Measurements from ENCODE around the gene PRKAG1. TPM values are rescaled to one million over a fixed set of nuclear protein-coding genes. Genes with fewer than 3 reads are reported as not detected.
A peak's percentile ranks its signal among the peaks of the same experiment; 100 is the strongest.

PRKAG1 gene
- total RNA-seq, 2 experiments from 2014 or later, result 58.9 to 66.0 TPM

GRCh38 chr12:49055092-49055491, 36.5 kb upstream of the PRKAG1 start:
- Mint-ChIP-seq H3K4me1 (peaks cover 42% of the 10 kb centered on the region), H3K9me3 (ENCODE audit: low read depth) (no peaks in the 10 kb centered on the region), H3K27ac (no peak overlapping the region), H3K4me3 (no peak overlapping the region), H3K36me3 (peaks cover 39% of the 10 kb centered on the region), H3K27me3 (no peaks in the 10 kb centered on the region)
- DNase-seq (no peak), ATAC-seq (no peak)
- CTCF ChIA-PET, result interaction anchor here (0.6 to 2.7 kb wide), 8 partner anchors 9 to 75 kb away, joined by 3 to 15 read pairs (median 6); partner anchors contain the start of gene RHEBL1

- Mint-ChIP-seq H3K27me3 (no peaks in the 10 kb centered on the region), H3K27ac (no peak overlapping the region), H3K36me3 (peaks cover 39% of the 10 kb centered on the region), H3K4me3 (no peak overlapping the region), H3K4me1 (peaks cover 42% of the 10 kb centered on the region), H3K9me3 (ENCODE audit: low read depth) (no peaks in the 10 kb centered on the region)
- DNase-seq (no peak), ATAC-seq (no peak)
- CTCF ChIA-PET, result interaction anchor here (1.5 to 2.7 kb wide), 3 partner anchors 9 to 11 kb away, joined by 6 to 15 read pairs (median 10); no protein-coding TSS in a partner anchor
These were observed 35.9 kb upstream of the PRKAG1 start for GRCh38 chr12:49054524-49054923.

- Mint-ChIP-seq H3K4me1 (peaks cover 42% of the 10 kb centered on the region), H3K27ac (no peak overlapping the region), H3K9me3 (ENCODE audit: low read depth) (no peaks in the 10 kb centered on the region), H3K4me3 (no peak overlapping the region), H3K27me3 (no peaks in the 10 kb centered on the region), H3K36me3 (peaks cover 39% of the 10 kb centered on the region)
- CTCF ChIA-PET, result no interaction called here
- DNase-seq, result no peak
- no peak for ATAC-seq
These were observed 35.5 kb upstream of the PRKAG1 start for GRCh38 chr12:49054096-49054495.

GRCh38 chr12:49052451-49053208, 34.1 kb upstream of the PRKAG1 start:
- Mint-ChIP-seq H3K9me3 (ENCODE audit: low read depth) (no peaks in the 10 kb centered on the region), H3K36me3 (peaks cover 49% of the 10 kb centered on the region), H3K27me3 (no peaks in the 10 kb centered on the region), H3K27ac (no peak overlapping the region), H3K4me1 (peaks cover 29% of the 10 kb centered on the region), H3K4me3 (no peak overlapping the region)
- no peak for DNase-seq
- CTCF ChIA-PET, result interaction anchor here (0.6 kb wide), 1 partner anchor 9 kb away, joined by 3 read pairs; no protein-coding TSS in a partner anchor
- no peak for ATAC-seq

DNA sequence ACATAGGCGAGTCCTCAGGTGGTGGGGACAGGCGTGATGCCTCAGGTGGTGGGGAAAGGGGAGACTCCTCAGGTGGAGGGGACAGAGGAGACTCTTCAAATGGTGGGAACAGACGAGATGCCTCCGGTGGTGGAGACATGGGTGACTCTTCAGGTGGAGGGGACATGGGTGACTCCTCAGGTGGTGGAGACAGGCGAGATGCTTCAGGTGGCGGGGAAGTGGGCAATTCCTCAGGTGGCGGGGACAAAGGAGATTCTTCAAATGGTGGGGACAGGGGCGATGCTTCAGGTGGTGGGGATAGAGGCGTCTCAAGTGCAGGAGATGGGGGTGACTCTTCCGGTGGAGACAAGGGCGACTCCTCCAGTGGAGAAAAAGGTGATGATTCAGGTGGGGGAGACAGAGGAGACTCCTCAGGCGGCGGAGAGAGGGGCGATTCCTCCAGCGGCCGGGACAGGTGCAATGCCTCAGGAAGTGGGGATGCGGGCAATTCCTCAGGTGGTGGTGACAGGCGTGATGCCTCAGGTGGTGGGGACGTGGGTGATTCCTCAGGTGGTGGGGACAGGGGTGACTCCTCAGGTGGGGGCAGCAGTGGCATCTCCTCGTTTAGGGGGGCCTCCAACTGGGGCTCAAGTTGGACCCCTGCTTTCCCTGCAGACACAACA, 33.3 kb upstream of the PRKAG1 start:
- DNase-seq, result no peak
- Mint-ChIP-seq H3K27me3 (no peaks in the 10 kb centered on the region), H3K9me3 (ENCODE audit: low read depth) (no peaks in the 10 kb centered on the region), H3K4me1 (peaks cover 22% of the 10 kb centered on the region), H3K4me3 (no peak overlapping the region), H3K36me3 (peaks cover 53% of the 10 kb centered on the region), H3K27ac (no peak overlapping the region)
- no peak for ATAC-seq
- CTCF ChIA-PET, result interaction anchor here (0.6 kb wide), 1 partner anchor 8 kb away, joined by 3 read pairs; no protein-coding TSS in a partner anchor

- ATAC-seq (no peak), DNase-seq (no peak)
- Mint-ChIP-seq H3K27me3 (no peaks in the 10 kb centered on the region), H3K9me3 (ENCODE audit: low read depth) (no peaks in the 10 kb centered on the region), H3K27ac (no peak overlapping the region), H3K4me3 (no peak overlapping the region), H3K36me3 (peaks cover 56% of the 10 kb centered on the region), H3K4me1 (peaks cover 16% of the 10 kb centered on the region)
- CTCF ChIA-PET, result interaction anchor here (1.9 kb wide), 1 partner anchor 63 kb away, joined by 4 read pairs; no protein-coding TSS in a partner anchor
These were observed 32.8 kb upstream of the PRKAG1 start for GRCh38 chr12:49051373-49051764.

DNA sequence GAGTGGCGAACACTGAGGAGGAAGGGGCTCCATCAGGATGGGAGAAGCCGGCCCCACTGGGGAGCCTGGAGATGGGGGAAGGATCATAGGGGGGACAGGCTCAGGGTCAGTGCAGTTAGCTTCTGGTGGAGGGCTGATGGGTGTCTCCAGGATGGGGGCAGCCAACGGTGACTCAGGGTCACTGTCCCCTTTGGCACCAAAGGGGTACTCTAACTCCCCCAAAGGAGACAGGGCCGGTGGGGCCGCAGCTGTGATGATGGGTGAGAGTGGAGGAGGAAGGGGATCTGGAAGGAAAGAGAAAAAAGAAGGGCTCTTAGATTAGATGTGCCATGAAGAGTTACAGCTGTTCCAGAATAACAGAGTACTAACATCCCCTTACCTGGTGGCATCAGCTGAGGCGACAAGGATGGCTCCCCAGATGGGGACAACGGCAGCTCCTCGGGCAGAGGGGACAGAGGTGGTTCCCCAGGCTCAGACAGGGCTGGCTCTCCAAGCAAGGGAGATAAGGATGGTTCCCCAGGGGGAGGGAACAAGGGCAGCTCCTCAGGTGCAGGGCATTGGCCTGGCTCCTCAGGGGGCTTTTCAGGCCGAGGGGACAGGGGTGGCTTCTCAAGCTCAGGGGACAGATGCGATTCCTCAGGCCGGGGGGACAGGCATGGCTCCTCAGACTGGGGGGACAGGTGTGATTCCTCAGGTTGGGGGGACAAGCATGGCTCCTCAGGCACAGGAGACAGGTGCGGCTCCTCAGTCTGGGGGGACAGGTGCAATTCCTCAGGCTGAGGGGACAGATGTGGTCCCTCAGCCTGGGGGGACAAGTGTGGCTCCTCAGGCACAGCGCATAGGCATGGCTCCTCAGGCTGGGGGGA, 32.2 kb upstream of the PRKAG1 start:
- peaks cover 10% of the 10 kb centered on the region for H3K4me1 Mint-ChIP-seq
- DNase-seq (no peak), ATAC-seq (no peak)
- H3K4me3 Mint-ChIP-seq, result no peak overlapping the region
- peaks cover 59% of the 10 kb centered on the region for H3K36me3 Mint-ChIP-seq
- no peaks in the 10 kb centered on the region for H3K27me3 Mint-ChIP-seq
- H3K9me3 Mint-ChIP-seq (ENCODE audit: low read depth), result no peaks in the 10 kb centered on the region
- CTCF ChIA-PET, result interaction anchor here (1.6 to 1.9 kb wide), 2 partner anchors 14 to 63 kb away, joined by 3 to 4 read pairs; no protein-coding TSS in a partner anchor
- no peak overlapping the region for H3K27ac Mint-ChIP-seq

DNA sequence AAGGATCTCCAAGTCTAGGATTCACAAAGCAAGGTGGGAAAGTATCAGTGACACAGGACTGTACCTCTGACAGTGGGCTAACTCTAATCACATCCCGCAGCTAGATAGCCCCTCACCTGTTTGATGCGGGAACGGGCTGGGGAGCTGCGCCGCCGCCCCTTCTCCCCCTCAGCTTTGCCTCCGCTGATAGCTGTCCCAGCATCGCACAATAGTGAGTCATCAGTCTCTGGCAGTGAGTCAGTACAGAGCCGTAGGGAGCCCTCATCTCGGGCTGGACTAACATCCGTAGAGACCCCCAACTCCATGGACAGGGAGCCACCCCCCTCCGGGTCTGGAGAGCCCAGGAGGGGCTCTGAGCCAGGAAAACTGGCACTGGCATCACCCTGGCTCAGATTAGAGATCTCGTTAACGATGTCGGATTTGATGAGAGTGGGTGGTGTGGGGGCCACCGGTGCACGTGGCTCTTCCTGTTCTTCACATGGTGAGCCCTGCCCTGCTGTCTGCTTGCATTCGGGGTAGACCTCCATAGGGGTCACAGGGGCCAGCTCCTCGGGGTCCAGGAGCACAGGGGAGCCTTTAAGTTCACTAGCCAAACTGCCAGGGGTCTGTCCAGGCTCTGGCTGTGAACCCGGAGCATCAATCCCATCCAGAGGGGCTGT, 31.1 kb upstream of the PRKAG1 start:
- Mint-ChIP-seq H3K27ac (no peak overlapping the region), H3K27me3 (no peaks in the 10 kb centered on the region), H3K4me1 (peaks cover 1% of the 10 kb centered on the region), H3K9me3 (ENCODE audit: low read depth) (no peaks in the 10 kb centered on the region), H3K36me3 (peaks cover 61% of the 10 kb centered on the region), H3K4me3 (no peak overlapping the region)
- CTCF ChIA-PET, result interaction anchor here (0.6 to 1.9 kb wide), 3 partner anchors 15 to 162 kb away, joined by 3 to 4 read pairs (median 3); no protein-coding TSS in a partner anchor
- DNase-seq (no peak), ATAC-seq (no peak)

DNA sequence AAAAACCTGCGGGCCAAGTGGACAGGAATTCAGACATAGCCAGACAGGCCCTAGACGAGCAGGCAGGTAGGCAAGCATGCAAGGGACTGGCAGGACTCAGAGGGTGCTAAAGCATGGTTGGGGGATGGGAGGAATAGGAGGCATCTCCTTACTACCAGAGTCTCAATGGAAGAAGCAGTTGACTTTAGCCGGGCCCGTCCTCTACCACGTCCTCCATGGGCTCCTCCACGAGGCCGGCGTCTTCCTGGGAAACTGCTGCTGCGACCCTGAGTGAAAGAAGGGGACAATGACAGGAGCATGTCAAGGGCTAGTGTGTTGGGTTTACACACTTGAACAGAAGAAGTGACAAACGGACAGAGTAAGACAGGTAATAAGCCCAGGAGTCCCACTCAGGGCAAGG, 30.4 kb upstream of the PRKAG1 start:
- Mint-ChIP-seq H3K36me3 (peaks cover 64% of the 10 kb centered on the region), H3K27me3 (no peaks in the 10 kb centered on the region), H3K27ac (no peak overlapping the region), H3K9me3 (ENCODE audit: low read depth) (no peaks in the 10 kb centered on the region), H3K4me1 (peaks cover 5% of the 10 kb centered on the region), H3K4me3 (no peak overlapping the region)
- DNase-seq, result no peak
- CTCF ChIA-PET, result interaction anchor here (1.1 to 1.6 kb wide), 2 partner anchors 16 to 43 kb away, joined by 3 read pairs; no protein-coding TSS in a partner anchor
- ATAC-seq, result no peak

DNA sequence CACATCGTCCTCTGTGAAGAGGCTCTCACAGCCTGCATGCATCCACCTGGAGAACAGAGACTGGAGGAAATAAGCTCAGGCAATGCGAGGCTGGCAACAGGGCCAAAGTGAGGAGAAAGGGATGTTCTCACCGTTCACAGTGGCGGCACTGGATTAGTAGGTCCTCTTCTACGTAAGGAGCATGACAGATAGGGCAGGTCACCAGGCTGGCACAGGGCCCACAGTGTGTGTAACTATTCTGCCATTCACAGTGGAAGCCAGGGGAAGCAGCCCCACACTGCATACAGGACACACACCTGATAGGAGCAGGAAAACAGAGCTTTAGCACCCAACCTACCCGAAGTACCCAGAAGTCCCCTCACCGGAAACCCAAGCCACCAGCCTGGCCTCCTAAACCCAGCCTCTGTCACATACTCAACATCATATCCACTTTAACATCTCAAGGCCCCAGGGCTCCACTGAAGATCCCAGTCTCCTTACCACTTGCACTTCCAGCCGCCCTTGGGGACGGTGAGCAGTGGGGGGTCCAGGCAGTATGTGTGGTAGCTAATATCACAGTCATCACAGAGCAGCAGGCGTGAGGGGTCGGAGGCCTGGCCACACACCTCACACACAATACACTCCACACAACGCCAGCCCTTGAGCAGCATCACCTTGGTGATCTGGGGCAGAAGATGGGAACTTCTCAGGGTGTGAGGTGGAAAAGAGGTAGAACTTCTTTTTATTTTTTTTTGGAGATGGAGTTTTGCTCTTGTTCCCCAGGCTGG, 27.7 kb upstream of the PRKAG1 start:
- Mint-ChIP-seq H3K27ac (no peak overlapping the region), H3K36me3 (peaks cover 57% of the 10 kb centered on the region), H3K4me1 (peaks cover 8% of the 10 kb centered on the region), H3K4me3 (no peak overlapping the region), H3K27me3 (no peaks in the 10 kb centered on the region), H3K9me3 (ENCODE audit: low read depth) (no peaks in the 10 kb centered on the region)
- CTCF ChIA-PET, result interaction anchor here (1.2 to 3.3 kb wide), 3 partner anchors 11 to 58 kb away, joined by 4 to 20 read pairs (median 18); no protein-coding TSS in a partner anchor
- ATAC-seq, result no peak
- DNase-seq, result no peak

DNA sequence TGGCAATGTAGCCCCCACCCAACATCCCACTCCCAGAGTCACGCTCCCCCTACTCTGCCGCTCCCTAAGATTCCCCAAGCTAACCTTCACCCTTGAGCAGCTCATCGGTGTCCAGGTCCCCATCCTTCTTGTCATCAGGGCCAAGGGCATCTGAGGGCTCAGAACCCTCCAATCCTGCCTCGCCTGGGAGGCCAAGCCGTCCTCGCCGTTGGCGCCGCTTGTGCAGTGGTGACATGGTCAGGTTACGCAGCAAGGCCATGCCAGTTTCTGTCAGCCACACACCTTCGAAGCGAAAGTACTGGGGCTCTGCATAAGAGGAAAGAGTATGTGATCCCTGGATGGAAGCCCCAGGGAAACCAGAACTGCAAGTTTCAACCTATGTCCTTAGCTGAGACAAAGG, 26.1 kb upstream of the PRKAG1 start:
- H3K27me3 Mint-ChIP-seq, result no peaks in the 10 kb centered on the region
- H3K4me3 Mint-ChIP-seq, result no peak overlapping the region
- ATAC-seq (no peak), DNase-seq (no peak)
- peak overlapping the region; percentile 56 for H3K27ac Mint-ChIP-seq
- H3K4me1 Mint-ChIP-seq, result peaks cover 8% of the 10 kb centered on the region
- H3K36me3 Mint-ChIP-seq, result peaks cover 54% of the 10 kb centered on the region
- H3K9me3 Mint-ChIP-seq (ENCODE audit: low read depth), result no peaks in the 10 kb centered on the region
- CTCF ChIA-PET, result interaction anchor here (0.7 to 3.4 kb wide), 20 partner anchors 10 to 254 kb away, joined by 3 to 25 read pairs (median 12); partner anchors contain the start of genes DDN, PRKAG1 and RHEBL1

DNA sequence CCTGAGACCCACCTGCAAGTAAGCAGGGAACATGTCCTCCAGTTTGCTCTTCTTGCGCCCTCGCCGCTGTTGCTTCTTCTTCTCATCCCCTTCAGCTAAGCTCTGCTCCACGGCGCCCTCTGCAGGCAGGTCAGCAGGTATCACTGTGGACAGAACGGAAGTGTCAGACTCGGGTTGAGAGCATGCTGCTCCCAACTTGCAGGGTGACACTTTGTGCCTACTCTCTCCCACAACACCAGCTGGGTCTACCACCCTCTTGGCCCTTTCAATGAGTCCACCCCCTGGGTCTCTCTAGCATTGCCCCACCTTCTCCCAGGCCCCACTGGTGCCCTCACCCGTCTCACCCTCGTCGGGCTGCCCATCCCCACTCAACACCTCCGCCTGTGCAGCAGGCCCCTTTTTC, 25.3 kb upstream of the PRKAG1 start:
- Mint-ChIP-seq H3K4me3 (no peak overlapping the region), H3K27ac (peak overlapping the region; percentile 0), H3K4me1 (peaks cover 8% of the 10 kb centered on the region), H3K9me3 (ENCODE audit: low read depth) (no peaks in the 10 kb centered on the region), H3K36me3 (peaks cover 55% of the 10 kb centered on the region), H3K27me3 (no peaks in the 10 kb centered on the region)
- peak; percentile 87 for DNase-seq
- peak; percentile 87 for ATAC-seq
- CTCF ChIA-PET, result interaction anchor here (0.6 to 3.4 kb wide), 31 partner anchors 8 to 385 kb away, joined by 3 to 25 read pairs (median 6); partner anchors contain the start of genes DDN, DDX23, LMBR1L and PRKAG1
